ENCODE results near the gene IQCB1. TPM values are rescaled to one million over a fixed set of nuclear protein-coding genes. Genes with fewer than 3 reads are reported as not detected.

Gene IQCB1
- total RNA-seq, 1 donor, result 15.9 TPM

DNA sequence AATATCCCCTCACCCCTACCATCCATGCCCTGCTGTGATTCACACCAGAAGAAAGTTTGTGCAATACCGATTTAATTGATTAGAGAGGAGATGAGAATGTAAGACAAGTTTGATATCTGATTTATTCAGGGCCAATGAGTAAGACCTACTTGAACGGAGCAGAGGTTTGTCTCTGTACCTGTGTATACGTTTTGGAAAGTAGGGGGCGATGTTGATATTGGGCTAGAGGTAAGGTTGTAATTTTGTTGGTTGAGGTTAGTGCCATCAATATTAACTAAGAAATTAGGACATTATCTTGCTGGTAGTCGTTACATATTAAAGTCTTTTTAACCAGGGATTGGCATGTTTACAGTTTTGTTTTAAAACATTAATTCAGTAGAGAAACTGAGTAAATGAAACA, 20.7 kb upstream of the IQCB1 start:
- Histone ChIP-seq H3K9me3 (ENCODE audit: low read depth, low read length) (no peaks in the 10 kb centered on the region), H4K20me1 (ENCODE audit: insufficient read depth, low read length) (no peaks in the 10 kb centered on the region), H3K27ac (ENCODE audit: low read depth, low read length) (no peak overlapping the region), H3K79me2 (ENCODE audit: insufficient read depth, low read length) (no peaks in the 10 kb centered on the region), H3K4me2 (ENCODE audit: insufficient read depth, low read length) (no peak overlapping the region), H3K4me3 (ENCODE audit: insufficient read depth, low read length) (no peak overlapping the region), H3K27me3 (ENCODE audit: insufficient read depth, low read length) (no peaks in the 10 kb centered on the region), H3K4me1 (ENCODE audit: insufficient read depth, low read length) (no peaks in the 10 kb centered on the region), H3K36me3 (ENCODE audit: insufficient read depth, low read length) (no peaks in the 10 kb centered on the region), H2AFZ (ENCODE audit: low read length) (no peak overlapping the region)
- no peak for DNase-seq (ENCODE audit: insufficient read length, low spot score, missing footprints)
- TF ChIP-seq, protein P1, sequence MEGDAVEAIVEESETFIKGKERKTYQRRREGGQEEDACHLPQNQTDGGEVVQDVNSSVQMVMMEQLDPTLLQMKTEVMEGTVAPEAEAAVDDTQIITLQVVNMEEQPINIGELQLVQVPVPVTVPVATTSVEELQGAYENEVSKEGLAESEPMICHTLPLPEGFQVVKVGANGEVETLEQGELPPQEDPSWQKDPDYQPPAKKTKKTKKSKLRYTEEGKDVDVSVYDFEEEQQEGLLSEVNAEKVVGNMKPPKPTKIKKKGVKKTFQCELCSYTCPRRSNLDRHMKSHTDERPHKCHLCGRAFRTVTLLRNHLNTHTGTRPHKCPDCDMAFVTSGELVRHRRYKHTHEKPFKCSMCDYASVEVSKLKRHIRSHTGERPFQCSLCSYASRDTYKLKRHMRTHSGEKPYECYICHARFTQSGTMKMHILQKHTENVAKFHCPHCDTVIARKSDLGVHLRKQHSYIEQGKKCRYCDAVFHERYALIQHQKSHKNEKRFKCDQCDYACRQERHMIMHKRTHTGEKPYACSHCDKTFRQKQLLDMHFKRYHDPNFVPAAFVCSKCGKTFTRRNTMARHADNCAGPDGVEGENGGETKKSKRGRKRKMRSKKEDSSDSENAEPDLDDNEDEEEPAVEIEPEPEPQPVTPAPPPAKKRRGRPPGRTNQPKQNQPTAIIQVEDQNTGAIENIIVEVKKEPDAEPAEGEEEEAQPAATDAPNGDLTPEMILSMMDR (IDR thresholded peaks at IDR 0.05; ENCODE audit: extremely low read depth, low read depth, low read length), result no peak

DNA sequence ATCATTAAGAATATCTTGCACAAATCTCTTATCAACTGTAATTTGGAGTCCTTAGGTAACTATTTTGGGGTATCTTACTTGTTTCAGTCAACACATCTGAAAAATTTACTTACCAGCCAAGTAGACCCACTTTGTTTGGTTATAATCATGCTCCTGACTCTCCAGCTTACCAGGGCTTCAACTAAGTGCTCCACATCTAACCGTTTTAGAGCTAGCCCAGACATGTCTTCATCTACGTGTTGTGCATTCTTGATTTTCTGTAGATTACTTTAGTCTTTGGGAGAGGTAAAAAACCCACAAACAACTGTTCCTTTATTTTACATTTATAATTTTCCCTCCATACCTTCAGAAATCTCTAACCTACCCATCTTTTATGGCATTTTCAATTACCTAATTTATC, 17.4 kb upstream of the IQCB1 start:
- no peaks in the 10 kb centered on the region for H3K4me1 ChIP-seq (ENCODE audit: insufficient read depth, low read length)
- no peak overlapping the region for H3K27ac ChIP-seq (ENCODE audit: low read depth, low read length)
- H3K4me3 ChIP-seq (ENCODE audit: insufficient read depth, low read length), result no peak overlapping the region
- DNase-seq (ENCODE audit: insufficient read length, low spot score, missing footprints), result no peak
- H3K27me3 ChIP-seq (ENCODE audit: insufficient read depth, low read length), result no peaks in the 10 kb centered on the region
- H3K9me3 ChIP-seq (ENCODE audit: low read depth, low read length), result no peaks in the 10 kb centered on the region
- no peak overlapping the region for H3K4me2 ChIP-seq (ENCODE audit: insufficient read depth, low read length)
- H4K20me1 ChIP-seq (ENCODE audit: insufficient read depth, low read length), result no peaks in the 10 kb centered on the region
- H2AFZ ChIP-seq (ENCODE audit: low read length), result no peak overlapping the region
- no peaks in the 10 kb centered on the region for H3K36me3 ChIP-seq (ENCODE audit: insufficient read depth, low read length)
- TF ChIP-seq, protein P1 (IDR thresholded peaks at IDR 0.05; ENCODE audit: extremely low read depth, low read depth, low read length), result no peak
- H3K79me2 ChIP-seq (ENCODE audit: insufficient read depth, low read length), result no peaks in the 10 kb centered on the region

DNA sequence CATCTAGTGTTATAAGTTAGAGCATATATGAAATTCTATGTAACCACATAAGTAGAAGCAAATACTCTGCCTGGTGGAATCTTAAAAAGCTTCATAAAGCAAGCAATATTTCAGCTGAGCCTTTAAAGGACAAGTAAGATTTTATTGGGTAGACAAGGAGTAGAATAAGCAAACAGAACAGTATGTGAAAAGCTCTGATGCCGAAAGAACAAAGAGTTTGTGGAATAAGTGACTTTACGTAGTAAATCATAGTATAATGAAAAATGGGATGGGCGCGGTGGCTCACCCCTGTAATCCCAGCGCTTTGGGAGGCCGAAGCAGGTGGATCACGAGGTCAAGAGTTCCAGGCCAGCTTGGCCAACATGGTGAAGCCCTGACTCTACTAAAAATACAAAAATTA, 10.0 kb upstream of the IQCB1 start:
- no peak for DNase-seq (ENCODE audit: insufficient read length, low spot score, missing footprints)
- H4K20me1 ChIP-seq (ENCODE audit: insufficient read depth, low read length), result no peaks in the 10 kb centered on the region
- no peaks in the 10 kb centered on the region for H3K36me3 ChIP-seq (ENCODE audit: insufficient read depth, low read length)
- no peaks in the 10 kb centered on the region for H3K27me3 ChIP-seq (ENCODE audit: insufficient read depth, low read length)
- H2AFZ ChIP-seq (ENCODE audit: low read length), result no peak overlapping the region
- no peaks in the 10 kb centered on the region for H3K9me3 ChIP-seq (ENCODE audit: low read depth, low read length)
- H3K4me1 ChIP-seq (ENCODE audit: insufficient read depth, low read length), result no peaks in the 10 kb centered on the region
- no peak overlapping the region for H3K27ac ChIP-seq (ENCODE audit: low read depth, low read length)
- no peak overlapping the region for H3K4me3 ChIP-seq (ENCODE audit: insufficient read depth, low read length)
- H3K4me2 ChIP-seq (ENCODE audit: insufficient read depth, low read length), result no peak overlapping the region
- no peaks in the 10 kb centered on the region for H3K79me2 ChIP-seq (ENCODE audit: insufficient read depth, low read length)
- TF ChIP-seq, protein P1 (IDR thresholded peaks at IDR 0.05; ENCODE audit: extremely low read depth, low read depth, low read length), result no peak

DNA sequence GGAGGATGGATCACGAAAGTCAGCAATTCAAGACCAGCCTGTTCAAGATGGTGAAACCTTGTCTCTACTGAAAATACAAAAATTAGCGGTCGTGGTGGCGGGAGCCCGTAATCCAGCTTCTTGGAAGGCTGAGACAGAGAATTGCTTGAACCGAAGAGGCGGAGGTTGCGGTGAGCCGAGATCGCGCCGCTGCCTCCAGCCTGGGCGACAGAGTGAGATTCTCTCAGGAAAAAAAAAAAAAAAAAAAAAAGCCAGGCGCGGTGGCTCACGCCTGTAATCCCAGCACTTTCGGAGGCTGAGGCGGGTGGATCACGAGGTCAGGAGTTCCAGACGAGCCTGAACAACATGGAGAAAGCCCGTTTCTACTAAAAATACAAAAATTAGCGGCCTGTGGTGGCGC, 5.1 kb upstream of the IQCB1 start:
- peaks cover 3% of the 10 kb centered on the region for H3K27me3 ChIP-seq (ENCODE audit: insufficient read depth, low read length)
- TF ChIP-seq, protein P1 (IDR thresholded peaks at IDR 0.05; ENCODE audit: extremely low read depth, low read depth, low read length), result no peak
- H4K20me1 ChIP-seq (ENCODE audit: insufficient read depth, low read length), result no peaks in the 10 kb centered on the region
- peaks cover 4% of the 10 kb centered on the region for H3K4me1 ChIP-seq (ENCODE audit: insufficient read depth, low read length)
- H3K4me2 ChIP-seq (ENCODE audit: insufficient read depth, low read length), result no peak overlapping the region
- no peak overlapping the region for H3K4me3 ChIP-seq (ENCODE audit: insufficient read depth, low read length)
- no peak for DNase-seq (ENCODE audit: insufficient read length, low spot score, missing footprints)
- no peak overlapping the region for H3K27ac ChIP-seq (ENCODE audit: low read depth, low read length)
- H3K79me2 ChIP-seq (ENCODE audit: insufficient read depth, low read length), result no peaks in the 10 kb centered on the region
- H2AFZ ChIP-seq (ENCODE audit: low read length), result no peak overlapping the region
- H3K9me3 ChIP-seq (ENCODE audit: low read depth, low read length), result no peaks in the 10 kb centered on the region
- H3K36me3 ChIP-seq (ENCODE audit: insufficient read depth, low read length), result no peaks in the 10 kb centered on the region

Measured in osteoblast (primary cell).